Prostate gland (tissue), 2 donors: ENCODE data around the gene NDOR1. TPM values are rescaled to one million over a fixed set of nuclear protein-coding genes. Genes with fewer than 3 reads are reported as not detected.

Experiments used
- DNase-seq: peaks from one replicate; pipeline ENCODE4 v3.0.0-alpha.2; 2019; ENCODE audit warnings: low spot score
- H3K27ac ChIP-seq, 2 donors: fragments of 200-600 bp; sonication (generic); 2 replicates each; pipeline ENCODE4 v1.5.1; 2017 to 2019
- H3K27me3 ChIP-seq: fragments of 200-600 bp; sonication (generic); replicated peaks from 2 replicates; pipeline ENCODE4 v1.5.1; 2019; ENCODE audit not compliant: insufficient read depth
- H3K36me3 ChIP-seq, 2 donors: fragments of 200-600 bp; sonication (generic); 1 replicate in 1 of 2; 2 replicates in 1 of 2; pipeline versions ENCODE4 v1.5.1 to v1.8.1; 2017 to 2019
- H3K4me1 ChIP-seq: fragments of 200-600 bp; sonication (generic); replicated peaks from 2 replicates; pipeline ENCODE4 v1.5.1; 2019
- H3K4me3 ChIP-seq, 2 donors: fragments of 200-600 bp; sonication (generic); 2 replicates each; pipeline ENCODE4 v1.5.1; 2017 to 2019
- H3K9me3 ChIP-seq: fragments of 200-600 bp; sonication (generic); 2 replicates; pipeline ENCODE4 v1.5.1; 2017
- POLR2A ChIP-seq: fragments of 450-650 bp; IDR thresholded peaks from one replicate; pipeline ENCODE4 v1.6.1; 2016; ENCODE audit warnings: antibody characterized with exemption, mild to moderate bottlenecking
- POLR2AphosphoS5 ChIP-seq: sonication (generic); formaldehyde crosslinking; IDR thresholded peaks from one replicate; pipeline ENCODE4 v1.6.1; 2017; ENCODE audit warnings: antibody characterized with exemption
- WGBS: methylation state at CpG from one replicate; pipeline ENCODE4 v1.1.5; 2018; 5-methylcytosine and 5-hydroxymethylcytosine counted together
- intact Hi-C: fragments of 100-400 bp; cut with DNase I; formaldehyde crosslinking; loops from one replicate; pipeline ENCODE4 v1.14.2; 2022
- total RNA-seq, 2 donors: library from RNA; depleted of rRNA; stranded (reverse); fragments of >200 nt; gene quantifications; one replicate each; pipeline ENCODE4 v1.1.0, GENCODE V29; 2016
- TF ChIP-seq, protein P1 (sequence below), 4 experiments: fragments of 200-600 bp in 2 of 4; fragments of 450-650 bp in 2 of 4; sonication (generic) in 2 of 4; IDR thresholded peaks; 1 replicate in 3 of 4; 2 replicates in 1 of 4; pipeline ENCODE4 v1.5.1; 2016 to 2019; ENCODE audit warnings: antibody characterized with exemption in 4 of 4, mild to moderate bottlenecking in 2 of 4, moderate library complexity in 2 of 4

NDOR1 gene
- total RNA-seq, 2 donors from 2014 or later: 18.5 to 31.9 TPM

DNA sequence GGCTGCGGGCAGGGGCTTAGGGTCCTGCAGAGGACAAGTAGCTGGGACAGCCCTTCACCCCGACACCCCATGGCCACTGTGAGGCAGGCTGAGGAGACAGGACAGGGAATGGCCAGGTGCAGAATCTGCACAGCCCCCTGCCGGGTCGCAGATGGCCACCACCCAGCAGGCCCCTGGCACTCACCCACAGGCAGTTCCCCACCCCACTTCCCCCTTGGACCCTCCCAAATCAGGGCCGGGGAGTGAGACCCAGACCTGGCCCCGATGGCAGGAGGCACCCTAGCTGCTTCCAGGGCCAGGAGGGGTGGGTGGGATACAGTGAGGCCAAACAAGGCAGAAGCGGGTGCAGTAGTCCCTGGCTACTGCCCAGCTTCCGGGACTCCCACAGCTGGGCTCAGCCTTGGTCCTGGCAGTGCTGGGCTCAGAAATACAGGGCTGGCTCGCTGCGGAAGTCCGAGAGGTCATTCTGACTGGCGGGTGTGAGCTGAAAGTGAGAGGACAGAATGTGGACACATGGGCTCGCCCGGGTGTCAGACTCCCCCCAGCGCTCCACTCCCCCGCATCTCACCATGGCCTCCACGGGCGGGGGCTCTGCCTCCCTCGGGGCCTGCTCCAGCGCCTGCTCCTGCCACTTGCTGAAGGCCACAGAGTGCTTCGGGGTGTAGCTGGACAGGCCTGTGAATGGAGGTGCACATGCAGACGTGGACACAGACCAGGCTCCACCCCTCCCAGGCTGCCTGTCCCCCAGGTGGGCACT lies 13.6 kb upstream of the NDOR1 start:
- 79% methylated on average over 21 of the region's 22 CpGs for WGBS
- no peak overlapping the region for H3K4me3 ChIP-seq
- no peak overlapping the region for H3K27ac ChIP-seq
- peaks cover 0 to 3% of the 10 kb centered on the region in 2 donors for H3K36me3 ChIP-seq
- intact Hi-C loops: no loop called here
- DNase-seq: no peak
- H3K9me3 ChIP-seq: no peaks in the 10 kb centered on the region
- H3K4me1 ChIP-seq: peaks cover 36% of the 10 kb centered on the region
- TF ChIP-seq, protein P1, sequence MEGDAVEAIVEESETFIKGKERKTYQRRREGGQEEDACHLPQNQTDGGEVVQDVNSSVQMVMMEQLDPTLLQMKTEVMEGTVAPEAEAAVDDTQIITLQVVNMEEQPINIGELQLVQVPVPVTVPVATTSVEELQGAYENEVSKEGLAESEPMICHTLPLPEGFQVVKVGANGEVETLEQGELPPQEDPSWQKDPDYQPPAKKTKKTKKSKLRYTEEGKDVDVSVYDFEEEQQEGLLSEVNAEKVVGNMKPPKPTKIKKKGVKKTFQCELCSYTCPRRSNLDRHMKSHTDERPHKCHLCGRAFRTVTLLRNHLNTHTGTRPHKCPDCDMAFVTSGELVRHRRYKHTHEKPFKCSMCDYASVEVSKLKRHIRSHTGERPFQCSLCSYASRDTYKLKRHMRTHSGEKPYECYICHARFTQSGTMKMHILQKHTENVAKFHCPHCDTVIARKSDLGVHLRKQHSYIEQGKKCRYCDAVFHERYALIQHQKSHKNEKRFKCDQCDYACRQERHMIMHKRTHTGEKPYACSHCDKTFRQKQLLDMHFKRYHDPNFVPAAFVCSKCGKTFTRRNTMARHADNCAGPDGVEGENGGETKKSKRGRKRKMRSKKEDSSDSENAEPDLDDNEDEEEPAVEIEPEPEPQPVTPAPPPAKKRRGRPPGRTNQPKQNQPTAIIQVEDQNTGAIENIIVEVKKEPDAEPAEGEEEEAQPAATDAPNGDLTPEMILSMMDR (IDR thresholded peaks at IDR 0.05): no peak
- no peak for TF ChIP-seq POLR2AphosphoS5
- TF ChIP-seq POLR2A: no peak
- H3K27me3 ChIP-seq: no peaks in the 10 kb centered on the region

- no peaks in the 10 kb centered on the region for H3K9me3 ChIP-seq
- no peak overlapping the region for H3K4me3 ChIP-seq
- no peak overlapping the region for H3K27ac ChIP-seq
- H3K36me3 ChIP-seq: peaks cover 0 to 3% of the 10 kb centered on the region in 2 donors
- no peaks in the 10 kb centered on the region for H3K27me3 ChIP-seq
- intact Hi-C loops: no loop called here
- peaks cover 33% of the 10 kb centered on the region for H3K4me1 ChIP-seq
- DNase-seq: no peak
- 92% methylated on average over 10 of the region's 10 CpGs for WGBS
- TF ChIP-seq POLR2A (no peak), POLR2AphosphoS5 (no peak)
- TF ChIP-seq, protein P1 (IDR thresholded peaks at IDR 0.05): no peak
These were observed 13.1 kb upstream of the NDOR1 start for GRCh38 chr9:137192448-137192780.

DNA sequence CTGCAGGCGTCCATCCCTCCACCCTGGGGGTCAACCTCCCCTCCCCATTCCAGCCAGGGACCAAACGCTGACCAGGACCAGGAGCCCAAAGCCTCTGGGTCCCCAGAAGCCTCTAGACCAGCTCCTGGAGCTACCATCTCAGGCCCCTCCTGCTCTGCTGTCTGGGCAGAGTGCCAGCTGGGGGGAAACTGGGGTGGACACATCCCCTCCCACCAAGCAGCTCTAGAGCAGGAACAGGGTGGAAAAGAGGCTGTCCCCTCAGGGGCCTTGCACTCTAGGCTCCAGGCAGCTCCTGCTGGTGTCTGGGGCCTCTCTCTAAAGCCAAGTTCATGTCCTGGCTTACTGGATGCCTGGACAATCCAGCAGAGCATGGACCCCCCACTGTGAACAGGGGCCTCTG lies 12.6 kb upstream of the NDOR1 start:
- TF ChIP-seq, protein P1 (IDR thresholded peaks at IDR 0.05): no peak
- no peak for TF ChIP-seq POLR2A
- TF ChIP-seq POLR2AphosphoS5: no peak
- no peak for DNase-seq
- 90% methylated on average over 2 of the region's 2 CpGs for WGBS
- Histone ChIP-seq H3K9me3 (no peaks in the 10 kb centered on the region), H3K27me3 (no peaks in the 10 kb centered on the region), H3K4me1 (peaks cover 35% of the 10 kb centered on the region), H3K36me3 (peaks cover 0 to 3% of the 10 kb centered on the region in 2 donors), H3K4me3 (no peak overlapping the region), H3K27ac (no peak overlapping the region)
- intact Hi-C loops: no loop called here

DNA sequence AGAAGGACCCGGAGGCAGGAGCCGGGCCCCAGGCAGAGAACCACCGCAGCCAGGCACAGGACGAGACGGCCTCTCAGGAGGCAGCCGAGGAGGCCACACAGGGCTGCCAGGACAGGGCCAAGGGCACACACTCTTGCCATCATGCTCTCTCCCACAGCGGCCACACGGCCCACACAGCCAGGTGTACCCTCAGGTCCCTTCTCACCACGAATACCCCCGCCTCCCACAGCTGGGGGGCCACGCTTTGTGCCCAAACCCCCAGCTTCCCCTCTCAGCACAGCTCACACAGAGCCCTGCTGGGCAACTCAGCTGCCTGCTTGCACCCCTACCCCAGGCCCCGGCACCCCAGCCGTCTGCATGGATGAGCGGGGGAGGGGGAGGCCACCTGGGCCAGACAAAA lies 11.7 kb upstream of the NDOR1 start:
- H3K27me3 ChIP-seq: no peaks in the 10 kb centered on the region
- H3K9me3 ChIP-seq: no peaks in the 10 kb centered on the region
- H3K4me1 ChIP-seq: peaks cover 40% of the 10 kb centered on the region
- no peak for TF ChIP-seq POLR2AphosphoS5
- TF ChIP-seq, protein P1 (IDR thresholded peaks at IDR 0.05): no peak
- no peak for TF ChIP-seq POLR2A
- intact Hi-C loops: no loop called here
- H3K36me3 ChIP-seq: peaks cover 0 to 3% of the 10 kb centered on the region in 2 donors
- no peak overlapping the region for H3K4me3 ChIP-seq
- no peak for DNase-seq
- WGBS: 87% methylated on average over 8 of the region's 14 CpGs
- no peak overlapping the region for H3K27ac ChIP-seq

DNA sequence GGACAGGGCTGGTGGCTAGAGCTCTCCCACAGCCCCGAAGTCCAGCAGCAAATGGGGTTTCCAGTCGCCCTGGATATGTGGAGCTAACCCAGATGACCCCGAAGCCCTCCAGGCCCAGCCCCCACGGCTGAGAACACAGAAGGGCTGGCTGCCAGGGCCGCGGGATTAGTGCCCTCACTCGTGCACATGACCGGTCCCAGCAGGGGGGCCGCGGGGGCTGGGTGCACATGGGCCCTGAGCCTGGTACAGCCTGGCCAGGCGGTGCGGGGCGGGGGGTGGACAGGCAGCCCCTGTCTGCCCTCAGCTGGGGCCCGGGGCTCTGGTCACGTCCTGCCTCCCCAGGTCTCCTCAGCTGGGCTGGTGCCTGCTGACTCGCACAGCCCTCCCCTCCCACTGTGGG lies 11.1 kb upstream of the NDOR1 start:
- Histone ChIP-seq H3K4me3 (no peak overlapping the region), H3K27ac (no peak overlapping the region), H3K36me3 (peaks cover 0 to 3% of the 10 kb centered on the region in 2 donors), H3K9me3 (no peaks in the 10 kb centered on the region), H3K27me3 (no peaks in the 10 kb centered on the region), H3K4me1 (peaks cover 45% of the 10 kb centered on the region)
- 50% methylated on average over 16 of the region's 16 CpGs for WGBS
- TF ChIP-seq POLR2A (no peak), POLR2AphosphoS5 (no peak)
- TF ChIP-seq, protein P1 (IDR thresholded peaks at IDR 0.05): no peak
- no peak for DNase-seq
- intact Hi-C loops: no loop called here
